Mesenchymal stem cell (in vitro differentiated cells and primary cell): ENCODE results near the gene VPS33A.

Source experiments
- DNase-seq: peaks from one replicate; pipeline ENCODE4 v3.0.0-alpha.2; 2013
- H2AFZ ChIP-seq: one replicate; pipeline ENCODE4 v1.6.1; 2013; ENCODE audit warnings: low read depth, mild to moderate bottlenecking, control low read depth, inconsistent platforms, low read length, moderate library complexity
- H2AK5ac ChIP-seq: 2 replicates; pipeline ENCODE4 v1.6.1; 2013; ENCODE audit warnings: low read length, moderate library complexity, mild to moderate bottlenecking, inconsistent platforms; ENCODE audit not compliant: severe bottlenecking
- H2BK120ac ChIP-seq: one replicate; pipeline ENCODE4 v1.6.1; 2013; ENCODE audit warnings: low read depth, mild to moderate bottlenecking, inconsistent platforms, low read length, moderate library complexity
- H2BK12ac ChIP-seq, 2 experiments: one replicate each; pipeline ENCODE4 v1.6.1; 2013; ENCODE audit warnings: inconsistent platforms in 2 of 2, low read length in 2 of 2, mild to moderate bottlenecking in 2 of 2, moderate library complexity in 2 of 2, control low read depth in 1 of 2
- H2BK15ac ChIP-seq: one replicate; pipeline ENCODE4 v1.6.1; 2013; ENCODE audit warnings: mild to moderate bottlenecking, low read depth, inconsistent platforms; ENCODE audit not compliant: poor library complexity, severe bottlenecking
- H2BK5ac ChIP-seq: 2 replicates; pipeline ENCODE4 v1.6.1; 2013; ENCODE audit warnings: low read depth, mild to moderate bottlenecking, low read length, control low read depth, inconsistent platforms; ENCODE audit not compliant: poor library complexity, severe bottlenecking
- H3K14ac ChIP-seq, 2 experiments: one replicate each; pipeline ENCODE4 v1.6.1; 2013; ENCODE audit warnings: inconsistent platforms in 2 of 2, low read length in 2 of 2, control low read depth in 1 of 2, mild to moderate bottlenecking in 1 of 2, moderate library complexity in 1 of 2
- H3K18ac ChIP-seq, 2 experiments: one replicate each; pipeline ENCODE4 v1.6.1; 2013; ENCODE audit warnings: inconsistent platforms in 2 of 2, low read length in 2 of 2, control low read depth in 1 of 2, low read depth in 1 of 2, mild to moderate bottlenecking in 1 of 2
- H3K23ac ChIP-seq, 2 experiments: one replicate each; pipeline ENCODE4 v1.6.1; 2013; ENCODE audit warnings: inconsistent platforms in 2 of 2, low read length in 2 of 2, mild to moderate bottlenecking in 2 of 2, moderate library complexity in 2 of 2, control low read depth in 1 of 2
- H3K27ac ChIP-seq: 2 replicates; pipeline ENCODE4 v1.5.1; 2013; ENCODE audit warnings: mild to moderate bottlenecking, moderate library complexity, low read length, control low read depth, inconsistent platforms; ENCODE audit not compliant: poor library complexity, severe bottlenecking
- H3K27me3 ChIP-seq, 2 experiments: 2 replicates each; pipeline versions ENCODE4 v1.6.1 to v1.7.0; 2013; ENCODE audit warnings: low read length in 2 of 2, mild to moderate bottlenecking in 2 of 2, moderate library complexity in 2 of 2, control low read depth in 1 of 2, inconsistent platforms in 1 of 2; ENCODE audit not compliant: control insufficient read depth in 1 of 2, insufficient read depth in 1 of 2
- H3K36me3 ChIP-seq, 2 experiments: 2 replicates each; pipeline versions ENCODE4 v1.6.1 to v1.7.0; 2013; ENCODE audit warnings: low read length in 2 of 2, control low read depth in 1 of 2, inconsistent platforms in 1 of 2, low read depth in 1 of 2, mild to moderate bottlenecking in 1 of 2; ENCODE audit not compliant: insufficient read depth in 2 of 2, control insufficient read depth in 1 of 2
- H3K4ac ChIP-seq, 2 experiments: one replicate each; pipeline ENCODE4 v1.6.1; 2013; ENCODE audit warnings: inconsistent platforms in 2 of 2, low read length in 2 of 2, mild to moderate bottlenecking in 2 of 2, moderate library complexity in 2 of 2, control low read depth in 1 of 2, low read depth in 1 of 2
- H3K4me1 ChIP-seq: 2 replicates; pipeline ENCODE4 v1.6.1; 2013; ENCODE audit warnings: low read depth, low read length, control low read depth; ENCODE audit not compliant: control insufficient read depth, insufficient read depth
- H3K4me2 ChIP-seq: 2 replicates; pipeline ENCODE4 v1.6.1; 2013; ENCODE audit warnings: low read length, mild to moderate bottlenecking, inconsistent platforms; ENCODE audit not compliant: poor library complexity, severe bottlenecking
- H3K4me3 ChIP-seq, 2 experiments: 2 replicates each; pipeline versions ENCODE4 v1.5.1 to v1.7.0; 2013; ENCODE audit warnings: low read length in 2 of 2, mild to moderate bottlenecking in 2 of 2, control low read depth in 1 of 2, low read depth in 1 of 2; ENCODE audit not compliant: insufficient read depth in 1 of 2
- H3K79me1 ChIP-seq: replicated peaks from 2 replicates; pipeline ENCODE4 v1.6.1; 2013; ENCODE audit warnings: mild to moderate bottlenecking, control low read depth, low read length, inconsistent platforms; ENCODE audit not compliant: poor library complexity, severe bottlenecking
- H3K9ac ChIP-seq: 2 replicates; pipeline ENCODE4 v1.7.0; 2013; ENCODE audit warnings: mild to moderate bottlenecking, low read length, moderate library complexity
- H3K9me3 ChIP-seq: 2 replicates; pipeline ENCODE4 v1.7.0; 2013; ENCODE audit warnings: mild to moderate bottlenecking, low read length; ENCODE audit not compliant: control insufficient read depth
- H4K8ac ChIP-seq: one replicate; pipeline ENCODE4 v1.6.1; 2013; ENCODE audit warnings: inconsistent platforms, mild to moderate bottlenecking, low read length, moderate library complexity
- H4K91ac ChIP-seq: one replicate; pipeline ENCODE4 v1.6.1; 2013; ENCODE audit warnings: mild to moderate bottlenecking, low read length, inconsistent platforms
- WGBS: methylation state at CpG from one replicate; pipeline ENCODE4 v1.1.7; 2013; ENCODE audit warnings: mixed read lengths; 5-methylcytosine and 5-hydroxymethylcytosine counted together

VPS33A gene

GRCh38 chr12:122206976-122207375 is 59.3 kb downstream of the VPS33A start:
- no peaks in the 10 kb centered on the region for H3K9me3 ChIP-seq
- H3K4me3 ChIP-seq, result no peak overlapping the region
- peaks cover 12 to 40% of the 10 kb centered on the region in 2 experiments for H3K27me3 ChIP-seq
- H2AK5ac ChIP-seq, result no peak overlapping the region
- H2BK5ac ChIP-seq, result no peak overlapping the region
- no peak overlapping the region for H3K14ac ChIP-seq
- no peak overlapping the region for H2AFZ ChIP-seq
- H3K79me1 ChIP-seq, result peaks cover 1% of the 10 kb centered on the region
- H2BK120ac ChIP-seq, result no peak overlapping the region
- H3K4ac ChIP-seq, result no peak overlapping the region
- no peak overlapping the region for H4K8ac ChIP-seq
- no peak overlapping the region for H3K27ac ChIP-seq
- no peak overlapping the region for H3K4me2 ChIP-seq
- H2BK12ac ChIP-seq, result no peak overlapping the region
- no peak overlapping the region for H3K23ac ChIP-seq
- no peak for DNase-seq
- no peak overlapping the region for H3K9ac ChIP-seq
- H3K36me3 ChIP-seq, result peaks cover 38 to 51% of the 10 kb centered on the region in 2 experiments
- no peak overlapping the region for H4K91ac ChIP-seq
- WGBS, result 83% methylated on average over 7 of the region's 8 CpGs
- H3K18ac ChIP-seq, result no peak overlapping the region
- no peak overlapping the region for H2BK15ac ChIP-seq
- H3K4me1 ChIP-seq, result peaks cover 19% of the 10 kb centered on the region

- 84% methylated on average over 27 of the region's 27 CpGs for WGBS
- Histone ChIP-seq H4K8ac (no peak overlapping the region), H3K36me3 (peaks cover 36 to 44% of the 10 kb centered on the region in 2 experiments), H2BK12ac (no peak overlapping the region), H3K4me1 (peaks cover 19% of the 10 kb centered on the region), H3K14ac (no peak overlapping the region), H4K91ac (no peak overlapping the region), H3K4me2 (no peak overlapping the region), H3K23ac (no peak overlapping the region), H3K27ac (no peak overlapping the region), H2AK5ac (no peak overlapping the region), H3K18ac (no peak overlapping the region), H3K4me3 (no peak overlapping the region), H2BK5ac (no peak overlapping the region), H3K9ac (no peak overlapping the region), H3K79me1 (peaks cover 1% of the 10 kb centered on the region), H3K9me3 (no peaks in the 10 kb centered on the region), H2BK15ac (no peak overlapping the region), H2AFZ (no peak overlapping the region), H2BK120ac (no peak overlapping the region), H3K27me3 (peaks cover 12 to 46% of the 10 kb centered on the region in 2 experiments), H3K4ac (no peak overlapping the region)
- no peak for DNase-seq
These were observed 60.0 kb downstream of the VPS33A start for GRCh38 chr12:122206111-122206881.

GRCh38 chr12:122205053-122205925 is 61.0 kb downstream of the VPS33A start:
- Histone ChIP-seq H2AFZ (no peak overlapping the region), H3K9me3 (no peaks in the 10 kb centered on the region), H2BK12ac (no peak overlapping the region), H2BK120ac (no peak overlapping the region), H3K9ac (no peak overlapping the region), H3K79me1 (no peaks in the 10 kb centered on the region), H3K27me3 (peaks cover 12 to 56% of the 10 kb centered on the region in 2 experiments), H2AK5ac (no peak overlapping the region), H4K8ac (no peak overlapping the region), H4K91ac (no peak overlapping the region), H3K4me3 (no peak overlapping the region), H3K4me2 (no peak overlapping the region), H2BK15ac (no peak overlapping the region), H3K36me3 (peaks cover 32 to 35% of the 10 kb centered on the region in 2 experiments), H3K14ac (no peak overlapping the region), H3K4ac (no peak overlapping the region), H3K27ac (no peak overlapping the region), H3K23ac (no peak overlapping the region), H3K18ac (no peak overlapping the region), H3K4me1 (peaks cover 19% of the 10 kb centered on the region), H2BK5ac (no peak overlapping the region)
- no peak for DNase-seq
- 65% methylated on average over 22 of the region's 23 CpGs for WGBS
